Measurements from ENCODE around the gene RXFP4.
"Not testable (repeated sequence)": the region's sequence is repeated elsewhere in the genome, so short reads cannot be mapped to it uniquely, and the experiment has no call there.

The RXFP4 gene, protein sequence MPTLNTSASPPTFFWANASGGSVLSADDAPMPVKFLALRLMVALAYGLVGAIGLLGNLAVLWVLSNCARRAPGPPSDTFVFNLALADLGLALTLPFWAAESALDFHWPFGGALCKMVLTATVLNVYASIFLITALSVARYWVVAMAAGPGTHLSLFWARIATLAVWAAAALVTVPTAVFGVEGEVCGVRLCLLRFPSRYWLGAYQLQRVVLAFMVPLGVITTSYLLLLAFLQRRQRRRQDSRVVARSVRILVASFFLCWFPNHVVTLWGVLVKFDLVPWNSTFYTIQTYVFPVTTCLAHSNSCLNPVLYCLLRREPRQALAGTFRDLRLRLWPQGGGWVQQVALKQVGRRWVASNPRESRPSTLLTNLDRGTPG

DNA sequence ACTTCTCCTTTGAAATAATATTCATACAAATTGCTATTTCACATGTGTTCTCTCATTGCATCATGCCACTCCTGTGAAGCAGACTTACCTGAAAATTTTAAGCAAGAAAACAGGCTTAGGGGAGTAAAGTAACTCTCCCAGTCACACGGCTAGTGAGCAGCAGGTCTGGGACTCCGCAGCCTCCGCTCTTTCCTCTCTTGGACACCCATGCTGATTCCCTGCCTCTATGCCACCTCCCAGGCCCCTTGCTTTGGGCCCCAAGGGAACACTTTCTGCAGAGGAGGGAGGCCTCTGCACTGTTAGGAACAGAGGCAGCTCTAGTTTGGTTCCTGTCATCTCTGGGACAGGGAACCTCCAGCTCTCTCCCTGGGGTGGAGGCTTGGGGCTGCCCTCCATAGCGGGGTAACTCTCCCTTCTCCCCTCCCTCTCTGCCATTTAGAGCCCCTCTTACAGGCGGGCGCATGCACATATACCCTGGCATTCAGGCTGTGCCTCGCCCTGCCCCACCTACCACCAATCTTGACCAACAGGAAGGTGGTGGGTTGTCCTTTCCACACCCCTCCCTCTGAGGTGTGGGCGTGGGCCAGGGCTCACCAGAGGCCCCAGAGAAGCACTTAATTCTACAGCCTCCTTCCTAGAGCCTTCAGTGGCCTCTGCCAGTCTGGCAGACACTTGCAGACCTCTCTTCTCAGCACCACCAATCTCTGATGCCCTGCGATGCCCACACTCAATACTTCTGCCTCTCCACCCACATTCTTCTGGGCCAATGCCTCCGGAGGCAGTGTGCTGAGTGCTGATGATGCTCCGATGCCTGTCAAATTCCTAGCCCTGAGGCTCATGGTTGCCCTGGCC lies at the start of gene RXFP4:
TSS of gene RXFP4 (plus strand) at position 646 of the 852 bp plus-strand sequence. CDS start at position 718, 72 bp downstream.
- Histone ChIP-seq H3K4me3 (replicated peaks; ENCODE audit: low read depth, low read length) (no peak within 1 kb of the TSS), H3K36me3 (ENCODE audit: control insufficient read depth, insufficient read depth, low read length) (no peaks in the 10 kb centered on the region), H3K27me3 (replicated peaks; ENCODE audit: control insufficient read depth, insufficient read depth, low read length) (no peaks in the 10 kb centered on the region)
- TF ChIP-seq CTCF (IDR thresholded peaks at IDR 0.05; ENCODE audit: insufficient read depth, low read length, poor library complexity, severe bottlenecking): no peak
- DNase-seq (ENCODE audit: extremely low read depth, insufficient read length): no peak

GRCh38 chr1:155892796-155893195 lies 48.6 kb upstream of the RXFP4 start:
- no peak overlapping the region for H3K4me3 ChIP-seq (replicated peaks; ENCODE audit: low read depth, low read length)
- DNase-seq (ENCODE audit: extremely low read depth, insufficient read length): no peak
- TF ChIP-seq CTCF (IDR thresholded peaks at IDR 0.05; ENCODE audit: insufficient read depth, low read length, poor library complexity, severe bottlenecking): no peak

GRCh38 chr1:155893389-155894142 lies 47.9 kb upstream of the RXFP4 start:
- Histone ChIP-seq H3K27me3 (replicated peaks; ENCODE audit: control insufficient read depth, insufficient read depth, low read length) (no peaks in the 10 kb centered on the region), H3K4me3 (replicated peaks; ENCODE audit: low read depth, low read length) (no peak overlapping the region), H3K36me3 (ENCODE audit: control insufficient read depth, insufficient read depth, low read length) (no peaks in the 10 kb centered on the region; the same call in 1 of the 2 replicates)
- DNase-seq (ENCODE audit: extremely low read depth, insufficient read length): no peak
- no peak for TF ChIP-seq CTCF (IDR thresholded peaks at IDR 0.05; ENCODE audit: insufficient read depth, low read length, poor library complexity, severe bottlenecking)

More at GRCh38 chr1:155892796-155893195, 48.6 kb upstream of the RXFP4 start:
- Histone ChIP-seq H3K27me3 (replicated peaks; ENCODE audit: control insufficient read depth, insufficient read depth, low read length) (no peaks in the 10 kb centered on the region), H3K36me3 (ENCODE audit: control insufficient read depth, insufficient read depth, low read length) (no peaks in the 10 kb centered on the region)

DNA sequence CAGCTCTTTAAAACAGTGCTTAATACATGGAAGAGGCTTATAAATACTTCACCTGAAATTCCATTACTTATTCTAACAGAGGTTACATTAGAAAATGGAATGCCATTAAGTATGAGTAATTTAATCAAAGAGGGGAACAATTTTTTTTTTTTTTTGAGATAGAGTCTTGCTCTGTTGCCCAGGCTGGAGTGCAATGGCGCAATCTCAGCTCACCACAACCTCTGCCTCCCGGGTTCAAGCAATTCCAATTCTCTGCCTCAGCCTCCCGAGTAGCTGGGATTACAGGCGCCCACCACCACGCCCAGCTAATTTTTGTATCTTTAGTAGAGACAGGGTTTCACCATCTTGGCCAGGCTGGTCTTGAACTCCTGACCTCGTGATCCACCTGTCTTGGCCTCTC lies 45.8 kb upstream of the RXFP4 start:
- DNase-seq (ENCODE audit: extremely low read depth, insufficient read length); H3K36me3 ChIP-seq (ENCODE audit: control insufficient read depth, insufficient read depth, low read length); H3K4me3 ChIP-seq (replicated peaks; ENCODE audit: low read depth, low read length); H3K27me3 ChIP-seq (replicated peaks; ENCODE audit: control insufficient read depth, insufficient read depth, low read length): not testable (repeated sequence)

DNA sequence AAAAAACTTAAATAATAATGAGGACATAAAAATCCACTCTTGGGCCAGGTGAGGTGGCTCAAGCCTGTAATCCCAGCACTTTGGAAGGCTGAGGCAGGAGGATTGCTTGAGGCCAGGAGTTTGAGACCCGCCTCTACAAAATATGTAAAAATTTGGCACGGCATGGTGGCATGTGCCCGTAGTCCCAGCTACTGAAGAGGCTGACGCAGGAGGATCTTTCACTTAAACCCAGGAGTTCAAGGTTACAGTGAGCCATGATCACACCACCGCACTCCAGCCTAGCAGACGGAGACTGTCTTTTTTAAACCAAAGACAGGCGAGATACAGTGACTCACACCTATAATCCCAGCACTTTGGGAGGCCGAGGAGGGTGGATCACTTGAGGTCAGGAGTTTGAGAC lies 45.0 kb upstream of the RXFP4 start:
- H3K4me3 ChIP-seq (replicated peaks; ENCODE audit: low read depth, low read length); H3K36me3 ChIP-seq (ENCODE audit: control insufficient read depth, insufficient read depth, low read length); DNase-seq (ENCODE audit: extremely low read depth, insufficient read length); H3K27me3 ChIP-seq (replicated peaks; ENCODE audit: control insufficient read depth, insufficient read depth, low read length): not testable (repeated sequence)

DNA sequence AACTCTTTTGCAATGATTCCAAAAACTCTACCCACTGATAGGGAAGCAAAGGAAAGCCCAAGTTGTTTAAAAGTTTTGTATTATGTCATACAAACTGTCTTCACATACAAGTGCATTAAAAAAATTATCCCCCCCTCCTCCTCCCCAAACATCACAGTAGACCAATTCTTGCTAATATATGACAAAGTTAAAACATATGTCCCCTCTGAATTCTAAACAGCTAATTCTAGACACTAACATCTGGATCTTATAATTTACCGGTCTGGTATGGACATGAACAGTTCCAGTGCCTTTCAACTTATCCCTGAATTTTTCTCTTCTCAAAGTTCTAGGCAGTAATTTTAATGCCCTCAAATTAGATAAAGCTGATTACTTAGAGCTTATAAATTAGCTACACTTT lies 43.7 kb upstream of the RXFP4 start:
- H3K27me3 ChIP-seq (replicated peaks; ENCODE audit: control insufficient read depth, insufficient read depth, low read length): no peaks in the 10 kb centered on the region
- H3K4me3 ChIP-seq (replicated peaks; ENCODE audit: low read depth, low read length): no peak overlapping the region
- DNase-seq (ENCODE audit: extremely low read depth, insufficient read length): no peak
- peaks cover 8% of the 10 kb centered on the region for H3K36me3 ChIP-seq (ENCODE audit: control insufficient read depth, insufficient read depth, low read length)
- TF ChIP-seq CTCF (IDR thresholded peaks at IDR 0.05; ENCODE audit: insufficient read depth, low read length, poor library complexity, severe bottlenecking): no peak
